GM19099 (cell line): ENCODE data around the gene GLT6D1.

ENCODE experiments used
- POLR2A ChIP-seq: IDR thresholded peaks from 3 replicates; pipeline ENCODE4 v1.6.1; 2011; ENCODE audit warnings: low read depth; ENCODE audit not compliant: insufficient read length; ENCODE audit errors: extremely low read depth

GLT6D1 gene

GRCh38 chr9:135616619-135617537, 22.5 kb downstream of the GLT6D1 start:
- TF ChIP-seq POLR2A = no peak

DNA sequence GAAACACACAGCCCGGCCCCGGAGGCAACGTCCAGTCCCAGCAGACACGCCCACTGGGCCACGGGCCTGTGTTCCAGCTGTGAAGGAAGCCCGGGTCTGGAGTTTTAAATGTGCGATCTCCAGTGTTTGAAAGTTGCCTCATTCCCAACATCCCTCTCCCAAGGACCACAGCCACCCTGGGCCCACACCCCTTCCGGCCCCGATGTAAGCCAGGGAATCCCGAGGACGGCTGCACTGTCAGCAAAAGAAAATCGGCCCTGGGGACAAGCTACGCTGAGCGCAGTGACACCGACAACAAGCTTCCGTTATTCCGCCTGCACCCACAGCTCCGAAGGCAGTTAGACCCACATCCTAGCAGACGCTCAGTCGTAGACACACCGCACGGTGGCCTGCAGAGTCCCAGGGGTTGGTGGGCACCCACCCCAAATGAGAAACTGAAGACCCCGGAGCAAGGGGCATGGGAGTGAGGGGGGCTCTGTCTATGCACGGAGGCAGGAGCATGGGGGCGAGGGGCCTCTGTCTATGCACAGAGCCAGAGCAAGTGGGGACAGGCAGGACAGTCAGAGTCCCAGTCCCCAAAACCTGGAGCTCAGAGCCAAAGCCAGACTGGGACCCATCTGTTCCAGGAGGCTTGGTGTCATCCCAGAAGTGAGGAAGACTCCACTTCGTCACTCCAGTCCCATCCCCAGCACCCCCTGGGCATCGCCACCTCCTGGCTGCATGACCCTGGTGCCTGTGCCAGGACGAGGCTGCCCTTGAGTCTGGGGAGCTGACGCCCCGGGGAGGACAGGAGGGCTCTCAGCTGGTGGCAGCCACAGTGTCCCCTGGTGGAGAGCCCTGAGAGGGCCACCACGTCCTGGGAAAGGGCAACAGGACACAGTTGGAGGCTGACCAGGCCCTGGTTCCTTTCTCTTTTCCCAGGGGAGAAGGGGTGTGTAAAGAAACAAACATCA, 23.4 kb downstream of the GLT6D1 start:
- no peak for TF ChIP-seq POLR2A

DNA sequence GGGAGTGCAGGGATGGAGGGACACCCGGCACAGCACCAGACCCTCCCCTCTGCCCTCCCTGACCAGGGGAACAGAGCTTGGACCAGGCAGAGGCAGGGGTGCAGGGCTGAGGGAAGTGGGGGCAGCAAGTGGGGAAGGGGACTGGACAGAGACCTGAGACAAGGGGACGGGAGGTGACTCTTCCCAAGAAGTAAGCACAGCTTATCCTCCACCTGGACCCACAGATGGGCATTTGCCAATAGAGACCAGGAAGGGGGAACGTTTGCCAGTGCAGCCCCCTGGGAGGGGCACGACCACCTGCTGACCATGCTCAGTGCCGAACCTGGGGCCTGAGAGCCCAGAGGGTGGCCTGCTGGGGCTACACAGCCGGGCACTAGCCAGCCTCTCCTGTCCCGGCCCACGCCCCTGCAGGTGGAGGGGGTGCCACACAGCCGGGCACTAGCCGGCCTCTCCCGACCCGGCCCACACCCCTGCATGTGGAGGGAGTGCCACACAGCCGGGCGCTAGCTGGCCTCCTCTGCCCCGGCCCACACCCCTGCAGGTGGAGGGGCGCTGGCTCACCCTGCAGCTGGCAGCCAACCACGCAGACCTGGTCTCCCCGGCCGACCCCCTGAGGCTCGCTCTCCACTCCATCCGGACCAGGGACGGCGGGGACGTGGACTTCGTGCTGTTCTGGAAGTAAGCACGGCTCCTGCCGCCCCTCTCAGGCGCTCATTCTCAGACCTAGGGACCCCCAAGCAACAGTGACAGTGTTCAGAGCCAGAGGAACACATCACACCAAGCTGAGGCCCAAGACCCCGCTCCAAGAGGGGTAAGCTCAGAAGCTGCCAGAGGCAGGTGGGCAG, 24.3 kb downstream of the GLT6D1 start:
- no peak for TF ChIP-seq POLR2A

GRCh38 chr9:135613946-135614805, 25.2 kb downstream of the GLT6D1 start:
- no peak for TF ChIP-seq POLR2A

DNA sequence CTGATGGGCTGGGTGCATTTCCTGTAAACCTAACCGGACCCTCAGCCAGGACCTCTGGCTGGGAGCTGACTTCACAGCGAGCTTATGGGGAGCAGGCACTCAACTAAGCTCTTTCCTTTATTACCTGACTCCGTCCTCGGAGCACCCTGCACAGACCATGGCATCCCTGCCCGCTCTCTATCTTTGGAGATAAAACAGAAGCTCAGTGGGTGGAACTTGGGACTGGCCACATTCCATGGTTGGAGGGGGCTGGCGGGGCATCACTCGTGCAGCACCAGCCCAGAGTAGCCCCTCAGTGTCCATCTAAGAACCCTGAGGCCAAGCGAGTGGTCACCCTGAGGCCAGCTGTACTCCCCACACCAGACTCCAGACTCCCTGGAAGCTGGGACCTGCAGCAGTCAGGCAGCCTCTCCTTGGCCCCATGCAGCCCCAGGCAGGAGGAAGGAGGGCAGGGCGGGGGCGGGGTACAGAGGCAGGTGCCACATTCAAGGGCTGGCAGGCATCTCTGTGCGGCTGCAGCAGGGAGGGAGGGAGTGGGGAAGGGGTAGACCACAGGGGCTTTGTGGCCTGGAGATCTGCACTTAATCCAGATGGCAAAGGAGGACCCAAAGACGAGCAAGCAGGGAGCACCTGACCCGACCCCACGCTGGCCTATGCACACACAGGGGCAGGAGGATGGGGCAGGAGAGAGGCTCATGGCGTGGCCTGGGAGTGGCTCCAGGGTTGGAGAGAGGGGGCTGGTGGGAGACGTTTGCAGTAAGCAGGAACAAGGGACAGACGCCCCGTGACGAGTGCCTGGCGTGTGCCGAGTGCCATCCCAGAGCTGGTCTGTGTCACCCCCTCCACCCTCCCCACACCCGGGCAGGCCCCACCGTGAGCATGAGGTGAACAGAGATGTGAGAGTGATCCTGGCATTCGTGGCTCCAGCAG, 26.1 kb downstream of the GLT6D1 start:
- no peak for TF ChIP-seq POLR2A

GRCh38 chr9:135612437-135612836, 26.9 kb downstream of the GLT6D1 start:
- no peak for TF ChIP-seq POLR2A

GRCh38 chr9:135611875-135612209, 27.5 kb downstream of the GLT6D1 start:
- no peak for TF ChIP-seq POLR2A

DNA sequence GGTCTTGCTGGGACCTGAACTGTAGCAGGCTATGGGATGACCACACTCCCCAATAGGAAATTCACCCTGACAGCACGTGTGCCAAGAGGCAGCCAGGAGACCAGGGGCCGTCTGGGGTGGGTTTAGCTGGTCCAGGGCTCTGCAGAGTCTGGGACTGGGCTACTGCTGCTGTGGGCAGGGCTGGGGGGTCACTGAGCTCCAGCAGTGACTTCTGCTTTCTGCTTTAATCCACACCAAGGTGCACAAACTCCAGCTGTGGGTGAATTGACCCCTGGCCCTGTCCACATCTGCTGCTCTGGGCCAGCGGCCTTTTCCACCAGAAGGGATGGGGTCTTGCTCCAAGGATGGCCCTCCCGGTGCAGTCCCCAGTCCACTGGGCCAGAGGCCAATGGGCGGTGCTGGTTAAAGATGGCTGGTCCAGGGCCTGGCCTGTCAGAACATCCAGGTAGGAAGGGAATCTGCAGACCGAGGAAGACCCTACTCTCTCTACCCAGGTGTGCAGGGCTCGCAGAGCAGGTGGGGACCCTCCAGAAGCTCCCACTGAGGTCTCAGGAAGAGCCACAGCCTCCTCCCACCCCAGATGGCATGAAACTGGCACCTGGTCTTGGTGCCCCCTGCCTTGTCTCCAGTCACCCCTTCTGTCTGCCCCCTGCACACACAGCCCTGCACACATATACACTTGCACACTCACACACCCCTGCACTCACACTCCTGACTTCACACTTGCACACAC, 28.0 kb downstream of the GLT6D1 start:
- TF ChIP-seq POLR2A = no peak

- no peak for TF ChIP-seq POLR2A
These were observed 28.8 kb downstream of the GLT6D1 start for GRCh38 chr9:135610290-135611141.

DNA sequence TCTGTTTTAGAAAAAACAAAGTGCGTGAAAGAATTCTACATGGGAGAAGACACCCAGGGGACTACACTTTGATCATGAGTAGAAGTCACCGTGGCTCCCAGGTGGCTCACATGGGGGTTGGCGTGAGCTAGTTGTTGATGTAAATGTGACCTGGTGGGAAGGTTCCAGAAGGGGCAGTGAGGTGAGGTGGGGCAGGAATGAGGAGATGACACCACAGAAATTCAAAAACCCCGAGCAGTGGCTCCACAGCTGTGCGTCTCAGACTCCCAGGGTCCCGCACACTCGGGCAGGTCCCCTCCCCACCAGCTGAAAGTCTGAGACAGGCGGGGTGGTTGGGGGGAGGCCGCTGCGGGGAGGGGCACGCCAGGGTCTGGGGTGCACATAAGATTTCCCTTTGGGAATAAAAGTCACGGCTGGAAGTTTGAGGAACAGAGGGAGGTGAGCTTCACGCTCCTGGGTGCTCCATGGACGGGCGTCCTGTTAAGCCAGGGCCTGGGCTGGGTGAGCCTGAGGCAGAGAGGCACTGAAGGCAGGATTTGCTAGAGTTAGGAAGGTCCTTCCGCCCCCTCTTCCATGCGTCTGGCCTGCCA, 29.9 kb downstream of the GLT6D1 start:
- no peak for TF ChIP-seq POLR2A

DNA sequence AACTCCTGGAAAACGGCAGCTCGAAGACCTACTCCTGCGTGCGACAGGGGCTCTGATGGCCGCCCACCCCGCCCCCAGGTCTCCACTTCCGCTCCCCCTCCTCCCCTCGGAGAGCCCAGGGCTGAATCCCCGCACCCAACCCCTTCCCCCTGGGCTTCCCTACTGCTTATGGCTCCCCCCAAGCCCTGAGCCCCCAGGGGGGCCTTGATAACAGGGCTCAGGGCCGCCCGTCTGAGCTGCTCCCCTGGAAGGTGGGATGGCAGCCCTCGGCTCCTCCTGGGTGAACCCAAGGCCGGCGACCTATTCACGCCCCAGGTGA, 30.4 kb downstream of the GLT6D1 start:
- TF ChIP-seq POLR2A = no peak
